Esophagus muscularis mucosa (tissue), 4 donors: ENCODE results near the gene IL6R.

Experiments
- CTCF ChIP-seq, 3 experiments: fragments of 200-600 bp in 2 of 3; fragments of 450-650 bp in 1 of 3; sonication (generic) in 2 of 3; IDR thresholded peaks; one replicate each; pipeline ENCODE4 v1.5.1; 2017 to 2019; ENCODE audit warnings: antibody characterized with exemption in 3 of 3, mild to moderate bottlenecking in 2 of 3, moderate library complexity in 1 of 3
- EP300 ChIP-seq: sonication (generic); formaldehyde crosslinking; IDR thresholded peaks from one replicate; pipeline ENCODE4 v1.6.1; 2017; ENCODE audit warnings: antibody characterized with exemption
- POLR2A ChIP-seq: fragments of 450-650 bp; IDR thresholded peaks from one replicate; pipeline ENCODE4 v1.6.1; 2017; ENCODE audit warnings: antibody characterized with exemption, moderate library complexity, mild to moderate bottlenecking, low read depth
- POLR2AphosphoS5 ChIP-seq, 2 donors: sonication (generic); formaldehyde crosslinking; IDR thresholded peaks; one replicate each; pipeline ENCODE4 v1.6.1; 2017; ENCODE audit warnings: antibody characterized with exemption in 2 of 2

DNA sequence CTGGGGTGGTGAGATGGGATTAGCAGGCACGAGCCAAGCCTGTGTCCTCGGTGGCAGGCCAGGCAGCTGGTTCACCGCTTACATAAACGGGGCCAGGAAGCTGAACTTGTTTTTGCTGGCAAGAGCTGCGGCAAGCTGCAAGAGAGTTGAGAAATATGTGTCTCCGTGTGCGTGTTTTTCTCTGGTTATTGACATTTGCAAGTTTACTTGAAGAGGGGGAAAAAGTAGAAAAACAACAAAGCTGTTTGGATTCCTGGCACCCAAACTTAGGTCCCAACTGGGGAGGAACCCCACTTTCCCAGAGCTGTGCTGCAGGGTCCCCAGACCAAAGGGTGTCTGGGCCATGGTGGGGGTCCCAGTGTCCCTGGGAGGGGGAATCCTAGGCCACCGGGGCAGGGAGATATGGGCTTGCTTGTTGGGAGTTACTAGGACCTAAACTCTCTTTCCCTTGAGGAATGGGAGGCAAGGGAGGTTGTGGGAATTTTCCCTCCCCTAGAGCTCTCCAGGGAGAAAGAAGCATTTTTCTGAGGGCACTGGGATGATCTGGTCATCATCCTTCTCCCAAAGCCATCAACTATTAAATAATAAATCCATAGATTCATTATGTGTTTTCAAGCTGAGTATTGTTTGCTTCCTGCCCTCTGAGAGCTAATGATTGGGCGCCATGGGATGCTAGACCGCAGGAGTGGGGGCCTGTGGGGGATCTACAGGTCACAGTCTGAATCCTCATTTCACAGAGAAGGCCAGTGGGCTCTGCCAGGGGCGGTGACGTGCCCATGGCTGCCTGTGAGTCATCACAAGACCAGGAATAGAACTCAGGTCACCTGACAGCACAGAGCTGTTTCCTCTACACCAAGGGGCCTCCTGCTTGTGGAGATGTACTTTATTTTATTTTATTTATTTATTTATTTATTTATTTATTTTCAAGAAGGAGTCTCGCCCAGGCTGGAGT lies 14.8 kb downstream of the IL6R start:
- peak; percentile 88 to 95 for TF ChIP-seq POLR2AphosphoS5 (IDR thresholded peaks at IDR 0.05)
- no peak for TF ChIP-seq CTCF (IDR thresholded peaks at IDR 0.05)
- no peak for TF ChIP-seq POLR2A
- peak; percentile 77 for TF ChIP-seq EP300
